Measurements from ENCODE around the gene RNF212B.
"Not testable (repeated sequence)": the region's sequence is repeated elsewhere in the genome, so short reads cannot be mapped to it uniquely, and the experiment has no call there.

The RNF212B gene, protein sequence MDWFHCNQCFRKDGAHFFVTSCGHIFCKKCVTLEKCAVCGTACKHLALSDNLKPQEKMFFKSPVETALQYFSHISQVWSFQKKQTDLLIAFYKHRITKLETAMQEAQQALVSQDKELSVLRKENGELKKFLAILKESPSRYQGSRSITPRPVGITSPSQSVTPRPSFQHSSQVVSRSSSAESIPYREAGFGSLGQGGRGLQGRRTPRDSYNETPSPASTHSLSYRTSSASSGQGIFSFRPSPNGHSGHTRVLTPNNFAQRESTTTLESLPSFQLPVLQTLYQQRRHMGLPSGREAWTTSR

GRCh38 chr14:23237772-23238594 is at the start of gene RNF212B:
RNF212B (plus strand) TSS chr14:23237936; CDS start chr14:23240346, 2,410 bp downstream.
- H3K4me3 ChIP-seq (ENCODE audit: low read length): peak within 1 kb of the TSS; percentile 39
- no peaks in the 10 kb centered on the region for H3K27me3 ChIP-seq (ENCODE audit: control insufficient read depth, insufficient read depth, low read length)
- no peaks in the 10 kb centered on the region for H3K36me3 ChIP-seq (ENCODE audit: control insufficient read depth, low read depth, low read length)
- H3K27ac ChIP-seq (ENCODE audit: low read length): no peak within 1 kb of the TSS
- peaks cover 3% of the 10 kb centered on the region for H3K4me1 ChIP-seq (ENCODE audit: control insufficient read depth, low read depth, low read length)
- H3K9ac ChIP-seq (ENCODE audit: low read length): no peak within 1 kb of the TSS
- H3K9me3 ChIP-seq (ENCODE audit: control insufficient read depth, low read depth, low read length): no peaks in the 10 kb centered on the region

DNA sequence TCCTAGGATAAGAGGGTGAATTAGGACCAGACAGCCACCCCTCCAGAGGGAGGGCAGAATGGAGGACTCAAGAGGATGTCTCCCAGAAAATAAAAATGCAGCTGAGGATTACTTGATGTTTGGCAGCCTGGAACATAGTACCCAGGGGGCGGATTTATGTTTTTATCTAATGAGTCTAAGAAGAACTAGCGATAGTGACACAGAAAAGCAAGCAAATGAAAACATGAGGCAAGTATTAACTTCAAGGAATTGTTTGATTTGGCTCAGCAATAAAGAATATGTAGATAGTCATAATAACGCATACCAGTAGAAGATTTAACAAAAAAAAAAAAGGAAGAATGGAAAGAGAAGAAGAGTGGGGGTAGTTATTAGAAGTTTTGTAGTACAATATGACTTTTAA is 44.3 kb upstream of the RNF212B start:
- no peak overlapping the region for H3K4me3 ChIP-seq (ENCODE audit: low read length)
- no peaks in the 10 kb centered on the region for H3K9me3 ChIP-seq (ENCODE audit: control insufficient read depth, low read depth, low read length)
- peaks cover 7% of the 10 kb centered on the region for H3K4me1 ChIP-seq (ENCODE audit: control insufficient read depth, low read depth, low read length)

GRCh38 chr14:23195552-23196101 is 42.1 kb upstream of the RNF212B start:
- H3K4me1 ChIP-seq (ENCODE audit: control insufficient read depth, low read depth, low read length): peaks cover 11% of the 10 kb centered on the region
- no peaks in the 10 kb centered on the region for H3K27me3 ChIP-seq (ENCODE audit: control insufficient read depth, insufficient read depth, low read length)
- no peak overlapping the region for H3K27ac ChIP-seq (ENCODE audit: low read length)
- no peaks in the 10 kb centered on the region for H3K36me3 ChIP-seq (ENCODE audit: control insufficient read depth, low read depth, low read length)
- no peaks in the 10 kb centered on the region for H3K9me3 ChIP-seq (ENCODE audit: control insufficient read depth, low read depth, low read length)
- H3K9ac ChIP-seq (ENCODE audit: low read length): no peak overlapping the region
- H3K4me3 ChIP-seq (ENCODE audit: low read length): no peak overlapping the region

More for the DNA sequence above, 44.3 kb upstream of the RNF212B start:
- H3K36me3 ChIP-seq (ENCODE audit: control insufficient read depth, low read depth, low read length): no peaks in the 10 kb centered on the region
- H3K27me3 ChIP-seq (ENCODE audit: control insufficient read depth, insufficient read depth, low read length): no peaks in the 10 kb centered on the region
- H3K27ac ChIP-seq (ENCODE audit: low read length): no peak overlapping the region
- H3K9ac ChIP-seq (ENCODE audit: low read length): no peak overlapping the region

- H3K27me3 ChIP-seq (ENCODE audit: control insufficient read depth, insufficient read depth, low read length); H3K9ac ChIP-seq (ENCODE audit: low read length); H3K4me3 ChIP-seq (ENCODE audit: low read length); H3K27ac ChIP-seq (ENCODE audit: low read length); H3K9me3 ChIP-seq (ENCODE audit: control insufficient read depth, low read depth, low read length); H3K36me3 ChIP-seq (ENCODE audit: control insufficient read depth, low read depth, low read length): not testable (repeated sequence)
- peaks cover 11% of the 10 kb centered on the region for H3K4me1 ChIP-seq (ENCODE audit: control insufficient read depth, low read depth, low read length)
These were observed 41.2 kb upstream of the RNF212B start for GRCh38 chr14:23196487-23196886.

GRCh38 chr14:23199141-23199540 is 38.6 kb upstream of the RNF212B start:
- H3K27ac ChIP-seq (ENCODE audit: low read length): not testable (repeated sequence)

DNA sequence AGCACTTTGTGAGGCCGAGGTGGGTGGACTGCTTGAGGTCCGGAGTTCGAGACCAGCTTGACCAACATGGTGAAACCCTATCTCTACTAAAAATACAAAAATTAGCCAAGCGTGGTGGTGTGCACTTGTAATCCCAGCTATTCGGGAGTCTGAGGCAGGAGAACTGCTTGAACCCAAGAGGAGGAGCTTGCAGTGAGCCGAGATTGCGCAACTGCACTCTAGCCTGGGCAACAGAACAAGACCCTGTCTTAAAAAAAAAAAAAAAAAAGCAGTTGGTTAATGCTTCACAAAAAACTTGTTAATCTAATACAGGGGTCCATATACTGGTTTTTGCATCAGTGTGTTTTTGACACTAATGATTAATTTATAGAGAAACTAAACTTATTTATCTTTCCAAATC is 35.7 kb upstream of the RNF212B start:
- Histone ChIP-seq H3K9ac (ENCODE audit: low read length) (no peak overlapping the region), H3K4me3 (ENCODE audit: low read length) (no peak overlapping the region), H3K9me3 (ENCODE audit: control insufficient read depth, low read depth, low read length) (no peaks in the 10 kb centered on the region), H3K27me3 (ENCODE audit: control insufficient read depth, insufficient read depth, low read length) (no peaks in the 10 kb centered on the region), H3K4me1 (ENCODE audit: control insufficient read depth, low read depth, low read length) (peaks cover 20% of the 10 kb centered on the region), H3K36me3 (ENCODE audit: control insufficient read depth, low read depth, low read length) (no peaks in the 10 kb centered on the region), H3K27ac (ENCODE audit: low read length) (no peak overlapping the region)

More at GRCh38 chr14:23199141-23199540, 38.6 kb upstream of the RNF212B start:
- not testable (repeated sequence) for H3K36me3 ChIP-seq (ENCODE audit: control insufficient read depth, low read depth, low read length); H3K27me3 ChIP-seq (ENCODE audit: control insufficient read depth, insufficient read depth, low read length); H3K4me3 ChIP-seq (ENCODE audit: low read length); H3K9ac ChIP-seq (ENCODE audit: low read length); H3K9me3 ChIP-seq (ENCODE audit: control insufficient read depth, low read depth, low read length)
- peaks cover 11% of the 10 kb centered on the region for H3K4me1 ChIP-seq (ENCODE audit: control insufficient read depth, low read depth, low read length)

DNA sequence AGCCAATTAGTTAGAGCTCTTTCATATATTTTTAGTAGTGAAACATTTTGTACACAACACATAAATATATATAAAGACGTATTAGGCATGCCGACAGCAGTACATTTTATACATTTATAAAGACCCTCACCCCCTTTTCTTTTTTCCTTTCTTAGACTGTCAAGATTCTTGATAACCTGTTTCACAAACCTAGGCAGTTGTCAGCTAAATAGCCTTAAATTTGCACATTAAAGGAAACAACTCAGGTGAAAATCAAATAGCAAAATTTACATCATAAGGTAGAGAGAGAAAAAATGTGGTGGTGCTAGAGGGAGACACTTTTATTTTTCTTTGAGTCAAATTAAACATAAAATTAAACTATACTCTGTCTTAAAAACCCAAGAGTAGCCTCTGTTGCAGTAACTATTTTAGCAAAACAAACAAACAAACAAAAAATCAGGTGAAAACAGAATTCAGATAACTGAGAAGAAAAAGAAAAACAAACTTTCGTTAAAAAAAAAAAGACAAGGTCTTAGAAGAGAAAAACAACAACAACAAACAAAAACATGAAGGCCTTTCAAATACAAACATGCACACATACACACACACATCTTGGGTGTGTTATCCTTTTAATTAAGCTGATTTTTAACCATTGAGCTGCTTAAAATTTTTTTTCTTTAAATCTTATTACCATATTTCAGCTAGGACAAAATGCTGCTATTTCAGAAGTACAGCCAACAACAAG is 31.2 kb upstream of the RNF212B start:
- H3K9me3 ChIP-seq (ENCODE audit: control insufficient read depth, low read depth, low read length): no peaks in the 10 kb centered on the region
- H3K36me3 ChIP-seq (ENCODE audit: control insufficient read depth, low read depth, low read length): no peaks in the 10 kb centered on the region
- peak overlapping the region; percentile 43 for H3K9ac ChIP-seq (ENCODE audit: low read length)
- H3K4me1 ChIP-seq (ENCODE audit: control insufficient read depth, low read depth, low read length): peaks cover 23% of the 10 kb centered on the region
- H3K27me3 ChIP-seq (ENCODE audit: control insufficient read depth, insufficient read depth, low read length): no peaks in the 10 kb centered on the region
- peak overlapping the region; percentile 60 for H3K4me3 ChIP-seq (ENCODE audit: low read length)
- peak overlapping the region; percentile 79 for H3K27ac ChIP-seq (ENCODE audit: low read length)

- H3K27ac ChIP-seq (ENCODE audit: low read length): peak overlapping the region; percentile 79
- H3K9me3 ChIP-seq (ENCODE audit: control insufficient read depth, low read depth, low read length): no peaks in the 10 kb centered on the region
- H3K36me3 ChIP-seq (ENCODE audit: control insufficient read depth, low read depth, low read length): no peaks in the 10 kb centered on the region
- H3K4me1 ChIP-seq (ENCODE audit: control insufficient read depth, low read depth, low read length): peaks cover 23% of the 10 kb centered on the region
- peak overlapping the region; percentile 60 for H3K4me3 ChIP-seq (ENCODE audit: low read length)
- H3K9ac ChIP-seq (ENCODE audit: low read length): peak overlapping the region; percentile 43
- H3K27me3 ChIP-seq (ENCODE audit: control insufficient read depth, insufficient read depth, low read length): no peaks in the 10 kb centered on the region
These were observed 30.6 kb upstream of the RNF212B start for GRCh38 chr14:23207146-23207540.

DNA sequence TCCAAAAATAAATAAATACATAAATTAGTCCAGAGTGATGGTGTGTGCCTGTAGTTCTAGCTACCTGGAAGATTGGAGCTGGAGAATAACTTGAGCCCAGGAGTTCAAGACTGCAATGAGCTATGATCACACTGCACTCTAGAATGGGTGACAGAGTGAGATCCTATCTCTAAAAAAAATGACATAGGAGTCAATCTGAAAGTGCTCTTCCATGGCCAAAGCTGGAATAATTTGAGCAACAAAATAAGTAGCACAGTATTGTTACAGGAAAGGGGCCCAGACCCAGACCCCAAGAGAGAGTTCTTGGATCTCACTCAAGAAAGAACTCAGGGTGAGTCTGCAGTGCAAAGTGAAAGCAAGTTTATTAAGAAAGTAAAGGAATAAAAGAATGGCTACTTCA is 29.4 kb upstream of the RNF212B start:
- H3K4me1 ChIP-seq (ENCODE audit: control insufficient read depth, low read depth, low read length): peaks cover 23% of the 10 kb centered on the region
- no peak overlapping the region for H3K4me3 ChIP-seq (ENCODE audit: low read length)
- no peak overlapping the region for H3K27ac ChIP-seq (ENCODE audit: low read length)
- no peaks in the 10 kb centered on the region for H3K36me3 ChIP-seq (ENCODE audit: control insufficient read depth, low read depth, low read length)
- no peaks in the 10 kb centered on the region for H3K9me3 ChIP-seq (ENCODE audit: control insufficient read depth, low read depth, low read length)
- no peak overlapping the region for H3K9ac ChIP-seq (ENCODE audit: low read length)
- H3K27me3 ChIP-seq (ENCODE audit: control insufficient read depth, insufficient read depth, low read length): no peaks in the 10 kb centered on the region

DNA sequence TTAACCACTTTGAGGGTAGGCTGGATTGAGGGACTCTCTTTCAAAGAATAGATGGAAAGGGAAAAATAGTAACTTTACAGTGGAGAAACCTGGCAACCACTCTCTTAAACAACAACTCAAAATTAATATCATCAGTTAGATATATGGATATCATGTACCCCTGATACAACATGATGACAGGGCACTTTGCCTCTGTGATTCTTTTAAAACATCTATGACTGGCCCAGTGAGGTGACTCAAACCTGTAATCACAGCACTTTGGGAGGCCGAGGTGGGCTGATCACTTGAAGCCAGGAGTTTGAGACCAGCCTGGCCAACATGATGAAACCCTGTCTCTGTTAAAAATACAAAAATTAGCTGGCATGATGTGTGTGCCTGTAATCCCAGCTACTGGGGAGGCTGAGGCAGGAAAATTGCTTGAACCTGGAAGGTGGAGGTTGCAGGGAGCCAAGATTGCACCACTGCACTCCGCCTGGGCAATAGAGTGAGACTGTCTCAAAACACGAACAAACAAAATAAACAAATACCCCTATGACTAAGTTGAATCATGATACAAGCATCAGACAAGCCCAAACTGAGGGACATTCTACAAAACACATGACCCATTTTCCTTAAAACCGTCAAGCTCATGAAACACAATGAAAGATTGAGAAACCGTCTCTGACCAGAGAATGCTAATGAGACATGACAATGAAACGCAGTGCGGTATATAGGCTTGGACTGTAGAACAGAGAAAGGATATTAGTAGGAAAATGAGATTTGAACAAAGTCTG is 27.9 kb upstream of the RNF212B start:
- Histone ChIP-seq H3K4me1 (ENCODE audit: control insufficient read depth, low read depth, low read length) (peaks cover 23% of the 10 kb centered on the region), H3K4me3 (ENCODE audit: low read length) (no peak overlapping the region), H3K9me3 (ENCODE audit: control insufficient read depth, low read depth, low read length) (no peaks in the 10 kb centered on the region), H3K27me3 (ENCODE audit: control insufficient read depth, insufficient read depth, low read length) (no peaks in the 10 kb centered on the region), H3K36me3 (ENCODE audit: control insufficient read depth, low read depth, low read length) (no peaks in the 10 kb centered on the region), H3K9ac (ENCODE audit: low read length) (no peak overlapping the region), H3K27ac (ENCODE audit: low read length) (no peak overlapping the region)

DNA sequence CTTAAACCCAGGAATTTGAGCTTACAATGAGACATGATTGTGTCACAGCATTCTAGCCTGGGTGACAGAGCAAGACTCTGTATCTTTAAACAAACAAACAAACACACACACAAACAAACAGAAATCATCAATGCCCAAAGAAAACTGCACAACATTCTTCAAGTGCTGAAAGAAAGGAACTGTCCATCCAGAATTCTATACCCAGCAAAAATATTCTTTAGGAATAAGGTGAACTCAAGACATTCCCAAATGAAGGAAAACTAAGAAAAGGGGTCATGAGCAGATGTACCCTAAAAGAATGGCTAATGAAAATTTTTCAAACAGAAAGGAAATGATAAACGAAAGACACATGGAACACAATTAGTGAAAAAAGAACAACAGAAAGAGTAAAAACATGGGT is 22.3 kb upstream of the RNF212B start:
- Histone ChIP-seq H3K4me3 (ENCODE audit: low read length) (no peak overlapping the region), H3K27ac (ENCODE audit: low read length) (no peak overlapping the region), H3K27me3 (ENCODE audit: control insufficient read depth, insufficient read depth, low read length) (no peaks in the 10 kb centered on the region), H3K9me3 (ENCODE audit: control insufficient read depth, low read depth, low read length) (no peaks in the 10 kb centered on the region), H3K4me1 (ENCODE audit: control insufficient read depth, low read depth, low read length) (peaks cover 7% of the 10 kb centered on the region), H3K36me3 (ENCODE audit: control insufficient read depth, low read depth, low read length) (no peaks in the 10 kb centered on the region), H3K9ac (ENCODE audit: low read length) (no peak overlapping the region)

All from iPS-18a (cell line).